ENCODE measurements around the gene ATP6V1B1. TPM values are rescaled to one million over a fixed set of nuclear protein-coding genes. Genes with fewer than 3 reads are reported as not detected.

Gene ATP6V1B1
- total and polyA plus RNA-seq, 10 of the 15 experiments (the other 5 are each of a cell fraction or from before 2014, with no cell fraction given): not detected

DNA sequence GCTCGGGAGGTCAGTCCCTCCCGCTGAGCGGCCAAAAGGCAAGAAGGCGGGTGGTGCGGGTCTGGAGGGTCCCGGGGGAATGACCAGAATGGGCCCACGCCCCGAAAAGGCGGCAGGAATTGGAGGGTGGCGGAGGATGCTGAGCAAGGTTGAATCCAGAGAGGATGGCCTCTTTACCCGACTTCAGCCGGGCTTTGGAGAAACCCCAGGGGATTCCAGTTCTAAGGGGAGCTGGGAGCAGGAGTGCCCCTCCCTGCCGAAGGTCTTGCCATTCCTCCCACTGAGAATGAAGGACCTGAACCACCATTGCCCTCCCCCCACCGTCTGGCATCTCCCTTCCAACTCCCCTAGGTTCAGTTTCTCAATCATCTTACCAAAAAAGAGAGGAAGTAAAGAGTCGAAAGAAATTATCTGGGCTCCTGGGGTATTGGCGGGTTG, 38.9 kb upstream of the ATP6V1B1 start (continued):
- TF ChIP-seq KDM1A (IDR thresholded peaks at IDR 0.05; ENCODE audit: borderline replicate concordance) (no peak), NBN (IDR thresholded peaks at IDR 0.05) (no peak), ESRRA (IDR thresholded peaks at IDR 0.05; ENCODE audit: low read length) (no peak), ZZZ3 (IDR thresholded peaks at IDR 0.05; ENCODE audit: control insufficient read depth, insufficient read length, low read depth) (no peak), TCF7 (IDR thresholded peaks at IDR 0.05; ENCODE audit: borderline replicate concordance) (no peak), IKZF2 (IDR thresholded peaks at IDR 0.05) (no peak), EED (IDR thresholded peaks at IDR 0.05; ENCODE audit: low read depth) (no peak)
- TF ChIP-seq, protein P1, sequence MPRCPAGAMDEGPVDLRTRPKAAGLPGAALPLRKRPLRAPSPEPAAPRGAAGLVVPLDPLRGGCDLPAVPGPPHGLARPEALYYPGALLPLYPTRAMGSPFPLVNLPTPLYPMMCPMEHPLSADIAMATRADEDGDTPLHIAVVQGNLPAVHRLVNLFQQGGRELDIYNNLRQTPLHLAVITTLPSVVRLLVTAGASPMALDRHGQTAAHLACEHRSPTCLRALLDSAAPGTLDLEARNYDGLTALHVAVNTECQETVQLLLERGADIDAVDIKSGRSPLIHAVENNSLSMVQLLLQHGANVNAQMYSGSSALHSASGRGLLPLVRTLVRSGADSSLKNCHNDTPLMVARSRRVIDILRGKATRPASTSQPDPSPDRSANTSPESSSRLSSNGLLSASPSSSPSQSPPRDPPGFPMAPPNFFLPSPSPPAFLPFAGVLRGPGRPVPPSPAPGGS (IDR thresholded peaks at IDR 0.05; ENCODE audit: borderline replicate concordance, insufficient read depth, low read depth, low read length, poor library complexity, severe bottlenecking): no peak

DNA sequence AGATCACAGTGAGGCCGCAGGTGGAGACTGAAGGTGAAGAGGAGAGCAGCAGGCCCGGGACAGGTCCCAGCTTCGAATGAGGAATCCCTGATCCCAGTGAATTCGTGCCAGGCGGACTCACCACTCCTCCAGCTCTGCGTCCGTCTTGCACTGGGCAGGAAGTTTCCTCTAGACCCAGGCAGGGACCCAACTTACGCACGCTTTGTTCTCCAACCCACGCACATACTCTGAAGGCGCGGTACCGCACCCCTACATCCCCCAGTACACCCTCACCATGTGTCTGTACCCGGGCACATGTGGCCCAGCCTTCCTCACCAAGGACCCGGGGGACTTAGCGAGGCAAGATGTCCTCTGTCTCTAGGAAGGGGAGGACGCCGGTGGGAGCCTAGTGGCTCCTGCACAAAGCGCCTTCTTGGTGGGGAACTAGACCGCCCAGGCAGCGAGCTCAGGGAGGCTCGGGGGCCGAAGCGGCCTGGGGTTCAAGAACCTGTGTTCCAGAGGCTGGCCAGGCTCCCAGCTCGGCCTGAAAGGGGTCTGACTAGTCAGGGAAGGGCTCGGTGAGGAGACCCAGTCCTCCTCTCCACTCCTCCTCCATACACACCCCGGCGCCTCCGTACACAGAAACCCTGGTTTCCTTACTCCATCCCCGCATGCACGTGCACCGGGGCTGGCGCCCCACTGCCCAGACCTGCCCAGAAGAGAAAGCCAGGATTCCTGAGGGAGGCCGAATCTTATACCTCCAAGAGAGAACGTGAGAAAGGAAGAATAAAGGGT, 38.3 kb upstream of the ATP6V1B1 start:
- TF ChIP-seq SUZ12 (IDR thresholded peaks at IDR 0.05; ENCODE audit: unreplicated experiment) (no peak), BCL11A (IDR thresholded peaks at IDR 0.05; ENCODE audit: low read depth, low read length) (no peak), MYB (IDR thresholded peaks at IDR 0.05; ENCODE audit: borderline replicate concordance, low read depth, low read length) (no peak), RBBP5 (conservative IDR thresholded peaks at IDR 0.05) (no peak), FOXM1 (IDR thresholded peaks at IDR 0.05; ENCODE audit: low read depth, low read length) (no peak), FOS (IDR thresholded peaks at IDR 0.05; ENCODE audit: borderline replicate concordance, extremely low read depth, insufficient read length) (no peak)
- no peak overlapping the region for H3K9ac ChIP-seq (ENCODE audit: control insufficient read depth, insufficient read depth, low read length)
- no peak for DNase-seq (ENCODE audit: low read depth, low spot score)
- ChIA-PET RAD21 (ENCODE audit: unreplicated experiment) (no interaction called here), POLR2A (no interaction called here), SMC1A (ENCODE audit: uncharacterized antibody, unreplicated experiment) (no interaction called here), CTCF (no interaction called here)
- no peak overlapping the region for H3K27ac ChIP-seq (ENCODE audit: control insufficient read depth, insufficient read depth)
- H3K4me1 ChIP-seq (ENCODE audit: control insufficient read depth, insufficient read depth, low read length): no peaks in the 10 kb centered on the region
- H3K27me3 ChIP-seq (replicated peaks in 1 of 2; ENCODE audit: control insufficient read depth in 2 of 2, insufficient read depth in 2 of 2, low read length in 1 of 2): peaks cover 35 to 41% of the 10 kb centered on the region in 2 experiments
- ATAC-seq: no peak
- H3K9me3 ChIP-seq (replicated peaks; ENCODE audit: control insufficient read depth, insufficient read depth, low read length): no peaks in the 10 kb centered on the region
- no peak overlapping the region for H3K4me3 ChIP-seq
- H3K36me3 ChIP-seq (ENCODE audit: control insufficient read depth in 2 of 2, insufficient read depth in 2 of 2, low read length in 1 of 2): no peaks in the 10 kb centered on the region
- intact Hi-C loops (cut with micrococcal nuclease; ENCODE audit: unreplicated experiment): no loop called here
- FAIRE-seq: no peak
- no peaks in the 10 kb centered on the region for H4K20me1 ChIP-seq (ENCODE audit: control insufficient read depth, insufficient read depth)
- in situ Hi-C loops (cut with MboI): no loop called here
- no peak overlapping the region for H2AFZ ChIP-seq (ENCODE audit: control insufficient read depth, low read depth, low read length)
- BruUV-seq (replicated peaks): no TSS peak
- H3K4me2 ChIP-seq (ENCODE audit: control insufficient read depth, insufficient read depth): no peak overlapping the region
- WGBS (ENCODE audit: insufficient coverage, insufficient replicate concordance, low lambda C conversion rate, missing lambda C conversion rate): 33% methylated on average over 28 of the region's 35 CpGs
- no peaks in the 10 kb centered on the region for H3K79me2 ChIP-seq (ENCODE audit: control insufficient read depth, insufficient read depth, low read length)

All from GM12878 (cell line).